ENCODE data around the gene KDM4B. TPM values are rescaled to one million over a fixed set of nuclear protein-coding genes. Genes with fewer than 3 reads are reported as not detected.
A peak's percentile ranks its signal among the peaks of the same experiment; 100 is the strongest.

Gene KDM4B
- total and polyA plus RNA-seq, 2 donors (not counting 1 experiment from before 2014, with no cell fraction given): 75.5 to 205 TPM

- Histone ChIP-seq H3K27me3 (replicated peaks in 1 of 4; ENCODE audit: control extremely low read depth in 1 of 4, control insufficient read depth in 3 of 4, insufficient read depth in 4 of 4, low read length in 3 of 4) (no peaks in the 10 kb centered on the region), H3K36me3 (replicated peaks in 1 of 2; ENCODE audit: control extremely low read depth in 1 of 2, control insufficient read depth in 1 of 2, extremely low read depth in 1 of 2, insufficient read depth in 2 of 2, low read length in 1 of 2) (peaks cover 0 to 7% of the 10 kb centered on the region in 2 experiments), H3K9ac (ENCODE audit: low read length) (no peak overlapping the region), H3K4me3 (ENCODE audit: control extremely low read depth in 1 of 5, extremely low read depth in 1 of 5, insufficient read depth in 1 of 5, low read depth in 2 of 5, low read length in 4 of 5) (no peak overlapping the region), H4K20me1 (ENCODE audit: control insufficient read depth, insufficient read depth, low read length, poor library complexity, severe bottlenecking) (peaks cover 15% of the 10 kb centered on the region), H3K9me3 (ENCODE audit: control extremely low read depth in 1 of 3, control insufficient read depth in 2 of 3, insufficient read depth in 1 of 3, low read length in 2 of 3) (no peaks in the 10 kb centered on the region), H2AFZ (ENCODE audit: insufficient read depth, low read depth, low read length, poor library complexity, severe bottlenecking) (no peak overlapping the region), H3K4me2 (replicated peaks; ENCODE audit: low read depth, low read length, poor library complexity, severe bottlenecking) (peak overlapping the region; percentile 49), H3K4me1 (ENCODE audit: control insufficient read depth in 2 of 2, insufficient read depth in 2 of 2, low read length in 2 of 2) (peaks cover 24 to 53% of the 10 kb centered on the region in 2 donors), H3K27ac (ENCODE audit: low read length in 2 of 2) (peak overlapping the region; percentile 4 to 34), H3K79me2 (ENCODE audit: control insufficient read depth, insufficient read depth, low read length) (peaks cover 3% of the 10 kb centered on the region)
- intact Hi-C loops (cut with micrococcal nuclease): no loop called here
- peak; percentile 26 for DNase-seq
- peaks cover 38% of the 10 kb centered on the region for H3K4me1 Mint-ChIP-seq
- no peaks in the 10 kb centered on the region for H3K27me3 Mint-ChIP-seq
- no peaks in the 10 kb centered on the region for H3K9me3 Mint-ChIP-seq (ENCODE audit: insufficient read depth)
- WGBS (ENCODE audit: insufficient coverage): 62% methylated on average over 13 of the region's 19 CpGs
- ChIA-PET CTCF (no interaction called here), POLR2A (no interaction called here)
- H3K27ac Mint-ChIP-seq: peak overlapping the region; percentile 72
- TF ChIP-seq CTCF (IDR thresholded peaks at IDR 0.05) (no peak), EZH2 (IDR thresholded peaks at IDR 0.05; ENCODE audit: borderline replicate concordance, insufficient read depth, low read depth, low read length, poor library complexity, severe bottlenecking) (no peak)
- peak overlapping the region; percentile 57 for H3K4me3 Mint-ChIP-seq
- ATAC-seq (ENCODE audit: low read depth): peak; percentile 60
These were observed 102.0 kb downstream of the KDM4B start for GRCh38 chr19:5070930-5071329.

GRCh38 chr19:5071579-5071978 is 102.7 kb downstream of the KDM4B start:
- H2AFZ ChIP-seq (ENCODE audit: insufficient read depth, low read depth, low read length, poor library complexity, severe bottlenecking): no peak overlapping the region
- ATAC-seq (ENCODE audit: low read depth) (no peak), DNase-seq (no peak)
- H3K79me2 ChIP-seq (ENCODE audit: control insufficient read depth, insufficient read depth, low read length): peaks cover 3% of the 10 kb centered on the region
- H3K9me3 ChIP-seq (ENCODE audit: control extremely low read depth in 1 of 3, control insufficient read depth in 2 of 3, insufficient read depth in 1 of 3, low read length in 2 of 3): no peaks in the 10 kb centered on the region
- intact Hi-C loops (cut with micrococcal nuclease): no loop called here
- H4K20me1 ChIP-seq (ENCODE audit: control insufficient read depth, insufficient read depth, low read length, poor library complexity, severe bottlenecking): peaks cover 15% of the 10 kb centered on the region
- no peak for TF ChIP-seq EZH2 (IDR thresholded peaks at IDR 0.05; ENCODE audit: borderline replicate concordance, insufficient read depth, low read depth, low read length, poor library complexity, severe bottlenecking)
- no peak for TF ChIP-seq CTCF (IDR thresholded peaks at IDR 0.05)
- Mint-ChIP-seq H3K4me1 (peaks cover 38% of the 10 kb centered on the region), H3K9me3 (ENCODE audit: insufficient read depth) (no peaks in the 10 kb centered on the region), H3K27ac (peak overlapping the region; percentile 72), H3K27me3 (no peaks in the 10 kb centered on the region), H3K4me3 (no peak overlapping the region)
- H3K4me1 ChIP-seq (ENCODE audit: control insufficient read depth in 2 of 2, insufficient read depth in 2 of 2, low read length in 2 of 2): peaks cover 24 to 53% of the 10 kb centered on the region in 2 donors
- H3K4me3 ChIP-seq (ENCODE audit: control extremely low read depth in 1 of 5, extremely low read depth in 1 of 5, insufficient read depth in 1 of 5, low read depth in 2 of 5, low read length in 4 of 5): no peak overlapping the region
- H3K27me3 ChIP-seq (replicated peaks in 1 of 4; ENCODE audit: control extremely low read depth in 1 of 4, control insufficient read depth in 3 of 4, insufficient read depth in 4 of 4, low read length in 3 of 4): no peaks in the 10 kb centered on the region
- WGBS (ENCODE audit: insufficient coverage): 88% methylated on average over 8 of the region's 8 CpGs
- peaks cover 0 to 7% of the 10 kb centered on the region in 2 experiments for H3K36me3 ChIP-seq (replicated peaks in 1 of 2; ENCODE audit: control extremely low read depth in 1 of 2, control insufficient read depth in 1 of 2, extremely low read depth in 1 of 2, insufficient read depth in 2 of 2, low read length in 1 of 2)
- no peak overlapping the region for H3K9ac ChIP-seq (ENCODE audit: low read length)
- ChIA-PET POLR2A (no interaction called here), CTCF (interaction anchor here (1.2 kb wide), 1 partner anchor 17 kb away, joined by 4 read pairs; no protein-coding TSS in a partner anchor)
- peak overlapping the region; percentile 49 for H3K4me2 ChIP-seq (replicated peaks; ENCODE audit: low read depth, low read length, poor library complexity, severe bottlenecking)
- peak overlapping the region; percentile 4 to 34 for H3K27ac ChIP-seq (ENCODE audit: low read length in 2 of 2)

Measured in B cell (primary cell).